NT2/D1 (cell line): ENCODE measurements around the gene PIP5K1C.

Source experiments
- SUZ12 ChIP-seq: IDR thresholded peaks from 2 replicates; pipeline ENCODE4 v1.6.1; 2011; ENCODE audit not compliant: insufficient read length, insufficient read depth; ENCODE audit errors: extremely low read depth
- YY1 ChIP-seq: IDR thresholded peaks from 2 replicates; pipeline ENCODE4 v1.6.1; 2011; ENCODE audit not compliant: insufficient read length, insufficient read depth
- ZNF274 ChIP-seq: IDR thresholded peaks from 2 replicates; pipeline ENCODE4 v1.6.1; 2011; ENCODE audit warnings: mild to moderate bottlenecking, low read depth, low read length

DNA sequence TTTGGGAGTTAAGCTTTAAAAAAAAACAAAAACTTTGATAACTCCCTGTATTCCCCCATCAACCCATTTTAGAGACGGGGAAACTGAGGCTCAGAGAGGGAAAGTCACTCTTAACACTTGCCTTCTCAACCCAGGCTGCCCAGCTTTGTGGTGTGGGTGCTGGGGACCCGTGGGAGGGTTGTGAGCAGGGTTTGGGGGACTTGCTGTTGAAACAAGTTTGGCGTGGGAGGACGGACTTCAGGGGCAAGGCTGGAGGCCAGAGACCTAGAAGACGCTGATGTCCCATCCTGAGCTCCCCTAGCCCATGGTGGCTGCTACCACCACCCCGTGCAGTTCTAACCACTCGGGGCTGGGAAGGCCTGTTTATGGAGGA is 72.9 kb downstream of the PIP5K1C start:
- TF ChIP-seq YY1 (no peak), SUZ12 (no peak), ZNF274 (no peak)
